C4-2B (cell line): ENCODE results near the gene BUD23.

Source experiments
- H3K27ac ChIP-seq: fragments of 450-650 bp; 2 replicates; pipeline ENCODE4 v1.5.1; 2017
- ZFX ChIP-seq: fragments of 450-650 bp; IDR thresholded peaks from 2 replicates; pipeline ENCODE4 v1.6.1; 2017
- TF ChIP-seq, protein P1 (sequence below): fragments of 450-650 bp; conservative IDR thresholded peaks from 2 replicates; pipeline ENCODE4 v1.5.1; 2017; ENCODE audit warnings: mild to moderate bottlenecking

The BUD23 gene

DNA sequence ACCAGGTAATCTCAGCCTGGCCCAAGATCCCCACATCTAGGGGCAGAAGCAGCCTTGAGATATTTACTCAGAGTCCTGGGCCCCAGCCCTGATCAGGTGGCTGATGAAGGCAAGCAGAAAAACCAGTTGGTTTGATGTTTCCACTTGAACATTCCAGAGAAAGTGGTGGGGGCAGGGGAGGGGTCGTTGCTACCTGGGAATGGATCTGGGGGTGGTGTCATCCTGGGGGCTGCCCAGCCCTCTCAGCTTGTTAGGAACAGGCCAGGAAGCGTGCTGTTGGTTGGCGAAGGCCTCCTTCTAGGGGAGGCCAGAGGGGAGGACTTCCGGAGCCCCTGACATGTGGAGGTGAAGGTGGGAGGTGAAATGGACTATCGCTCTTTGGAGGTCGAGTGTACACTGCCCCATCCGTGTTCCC, 58.9 kb downstream of the BUD23 start:
- TF ChIP-seq ZFX: no peak
- TF ChIP-seq, protein P1, sequence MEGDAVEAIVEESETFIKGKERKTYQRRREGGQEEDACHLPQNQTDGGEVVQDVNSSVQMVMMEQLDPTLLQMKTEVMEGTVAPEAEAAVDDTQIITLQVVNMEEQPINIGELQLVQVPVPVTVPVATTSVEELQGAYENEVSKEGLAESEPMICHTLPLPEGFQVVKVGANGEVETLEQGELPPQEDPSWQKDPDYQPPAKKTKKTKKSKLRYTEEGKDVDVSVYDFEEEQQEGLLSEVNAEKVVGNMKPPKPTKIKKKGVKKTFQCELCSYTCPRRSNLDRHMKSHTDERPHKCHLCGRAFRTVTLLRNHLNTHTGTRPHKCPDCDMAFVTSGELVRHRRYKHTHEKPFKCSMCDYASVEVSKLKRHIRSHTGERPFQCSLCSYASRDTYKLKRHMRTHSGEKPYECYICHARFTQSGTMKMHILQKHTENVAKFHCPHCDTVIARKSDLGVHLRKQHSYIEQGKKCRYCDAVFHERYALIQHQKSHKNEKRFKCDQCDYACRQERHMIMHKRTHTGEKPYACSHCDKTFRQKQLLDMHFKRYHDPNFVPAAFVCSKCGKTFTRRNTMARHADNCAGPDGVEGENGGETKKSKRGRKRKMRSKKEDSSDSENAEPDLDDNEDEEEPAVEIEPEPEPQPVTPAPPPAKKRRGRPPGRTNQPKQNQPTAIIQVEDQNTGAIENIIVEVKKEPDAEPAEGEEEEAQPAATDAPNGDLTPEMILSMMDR: no peak
- H3K27ac ChIP-seq: peak overlapping the region; percentile 92

DNA sequence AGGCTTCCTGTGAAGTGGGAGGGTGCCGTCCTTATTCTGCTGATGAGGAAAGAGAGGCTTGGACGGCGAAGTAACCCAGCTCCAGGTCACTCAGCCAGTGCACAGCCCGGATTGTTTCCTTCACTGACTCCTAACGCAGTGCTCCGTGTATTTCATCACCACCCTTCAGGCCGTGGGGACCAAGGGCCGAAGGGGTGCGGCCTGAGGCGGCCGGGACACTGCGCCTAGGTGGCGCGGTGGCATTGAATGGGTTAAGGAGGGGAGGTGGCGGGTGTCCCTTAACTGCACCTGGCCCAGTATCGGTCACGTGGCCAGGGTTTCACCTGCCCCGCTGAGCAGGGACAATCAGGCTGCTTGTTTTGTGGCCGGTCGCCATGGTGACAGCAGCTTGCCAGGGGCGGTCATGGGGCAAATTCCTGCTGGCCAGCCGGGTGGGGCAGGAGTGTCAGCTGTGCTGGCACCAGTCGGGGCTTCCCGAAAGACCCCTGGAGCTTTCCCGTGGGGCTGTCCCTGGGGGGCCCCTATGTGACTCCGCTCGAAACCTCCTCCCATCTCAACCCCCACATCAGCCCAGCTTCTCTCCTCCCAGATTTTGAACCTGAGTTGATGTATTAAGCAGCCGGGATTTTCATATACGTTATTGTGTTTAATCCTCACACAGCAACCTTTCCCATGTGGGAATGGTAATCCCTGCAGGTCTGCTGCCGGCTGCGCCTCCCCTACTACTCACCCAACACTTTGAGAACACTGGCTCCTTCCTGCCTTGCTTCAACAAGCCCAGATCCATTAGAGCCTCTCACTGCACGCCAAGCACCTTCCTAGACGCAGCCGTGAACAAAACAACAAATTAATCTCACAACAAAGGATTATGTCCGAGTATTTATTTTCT, 59.6 kb downstream of the BUD23 start:
- TF ChIP-seq, protein P1: no peak
- no peak; the same call in 1 of the 2 replicates for TF ChIP-seq ZFX
- peak overlapping the region; percentile 92 for H3K27ac ChIP-seq

DNA sequence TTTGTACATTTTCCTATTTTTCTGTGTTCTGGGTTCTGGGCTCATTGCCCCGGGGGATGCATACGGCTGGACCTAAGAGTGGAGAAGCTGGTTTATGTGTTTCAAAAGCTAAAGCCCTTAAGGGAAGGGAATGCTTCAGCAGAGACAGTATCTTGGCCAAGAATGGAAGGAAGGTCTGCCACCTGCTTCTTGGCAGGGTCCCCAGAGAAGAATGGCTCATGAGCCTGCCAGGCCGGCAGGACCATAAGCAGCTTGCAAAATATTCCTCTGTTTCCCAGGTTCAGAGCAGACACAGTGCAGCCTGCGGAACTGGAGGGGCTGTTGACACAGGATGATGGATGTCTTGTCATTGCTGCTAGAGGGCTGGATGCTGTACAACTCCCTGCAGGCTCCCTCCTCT, 63.0 kb downstream of the BUD23 start:
- H3K27ac ChIP-seq: peak overlapping the region; percentile 54
- no peak for TF ChIP-seq ZFX
- TF ChIP-seq, protein P1: no peak
